Measurements from ENCODE around the gene PLRG1.
A peak's percentile ranks its signal among the peaks of the same experiment; 100 is the strongest.

The PLRG1 gene

GRCh38 chr4:154511548-154511947 lies 38.7 kb downstream of the PLRG1 start:
- Histone ChIP-seq H3F3A (ENCODE audit: insufficient read depth, low read length) (no peaks in the 10 kb centered on the region), H3K27ac (ENCODE audit: low read length) (no peak overlapping the region), H3K4me2 (ENCODE audit: low read depth, low read length) (no peak overlapping the region), H3K9me2 (replicated peaks; ENCODE audit: insufficient read depth, low read length) (no peaks in the 10 kb centered on the region), H4K20me1 (ENCODE audit: insufficient read depth, low read length) (no peaks in the 10 kb centered on the region), H3K4me1 (ENCODE audit: low read length) (no peaks in the 10 kb centered on the region), H3K4me3 (ENCODE audit: low read length) (no peak overlapping the region), H3K9ac (ENCODE audit: low read length) (no peak overlapping the region), H2AFZ (ENCODE audit: low read length) (no peak overlapping the region), H3K36me3 (replicated peaks; ENCODE audit: insufficient read depth, low read length) (no peaks in the 10 kb centered on the region), H3K79me2 (ENCODE audit: low read length) (no peaks in the 10 kb centered on the region), H3K27me3 (replicated peaks; ENCODE audit: insufficient read depth, low read length) (no peaks in the 10 kb centered on the region), H3K9me3 (replicated peaks; ENCODE audit: insufficient read depth, low read length) (no peaks in the 10 kb centered on the region)
- TF ChIP-seq EZH2 (optimal IDR thresholded peaks at IDR 0.05; ENCODE audit: low read depth, low read length), result no peak
- TF ChIP-seq CTCF (IDR thresholded peaks at IDR 0.05; ENCODE audit: low read length), result no peak
- no peak for TF ChIP-seq EZH2phosphoT487 (IDR thresholded peaks at IDR 0.05; ENCODE audit: low read length)
- no peak for DNase-seq

GRCh38 chr4:154507156-154507555 lies 43.0 kb downstream of the PLRG1 start:
- DNase-seq, result no peak
- no peaks in the 10 kb centered on the region for H3F3A ChIP-seq (ENCODE audit: insufficient read depth, low read length)
- no peak overlapping the region for H2AFZ ChIP-seq (ENCODE audit: low read length)
- no peaks in the 10 kb centered on the region for H3K4me1 ChIP-seq (ENCODE audit: low read length)
- no peaks in the 10 kb centered on the region for H3K27me3 ChIP-seq (replicated peaks; ENCODE audit: insufficient read depth, low read length)
- no peaks in the 10 kb centered on the region for H4K20me1 ChIP-seq (ENCODE audit: insufficient read depth, low read length)
- no peaks in the 10 kb centered on the region for H3K79me2 ChIP-seq (ENCODE audit: low read length)
- TF ChIP-seq EZH2phosphoT487 (IDR thresholded peaks at IDR 0.05; ENCODE audit: low read length), result no peak
- no peak for TF ChIP-seq CTCF (IDR thresholded peaks at IDR 0.05; ENCODE audit: low read length)
- TF ChIP-seq EZH2 (optimal IDR thresholded peaks at IDR 0.05; ENCODE audit: low read depth, low read length), result no peak
- no peaks in the 10 kb centered on the region for H3K36me3 ChIP-seq (replicated peaks; ENCODE audit: insufficient read depth, low read length)
- no peak overlapping the region for H3K27ac ChIP-seq (ENCODE audit: low read length)
- H3K9me2 ChIP-seq (replicated peaks; ENCODE audit: insufficient read depth, low read length), result no peaks in the 10 kb centered on the region
- no peak overlapping the region for H3K4me2 ChIP-seq (ENCODE audit: low read depth, low read length)
- no peaks in the 10 kb centered on the region for H3K9me3 ChIP-seq (replicated peaks; ENCODE audit: insufficient read depth, low read length)
- H3K9ac ChIP-seq (ENCODE audit: low read length), result no peak overlapping the region
- no peak overlapping the region for H3K4me3 ChIP-seq (ENCODE audit: low read length)

GRCh38 chr4:154506253-154506652 lies 43.9 kb downstream of the PLRG1 start:
- Histone ChIP-seq H3K27me3 (replicated peaks; ENCODE audit: insufficient read depth, low read length) (no peaks in the 10 kb centered on the region), H3K4me2 (ENCODE audit: low read depth, low read length) (no peak overlapping the region), H3K4me3 (ENCODE audit: low read length) (no peak overlapping the region), H3K9ac (ENCODE audit: low read length) (no peak overlapping the region), H3K9me2 (replicated peaks; ENCODE audit: insufficient read depth, low read length) (no peaks in the 10 kb centered on the region), H3K4me1 (ENCODE audit: low read length) (no peaks in the 10 kb centered on the region), H3K9me3 (replicated peaks; ENCODE audit: insufficient read depth, low read length) (no peaks in the 10 kb centered on the region), H2AFZ (ENCODE audit: low read length) (no peak overlapping the region), H4K20me1 (ENCODE audit: insufficient read depth, low read length) (no peaks in the 10 kb centered on the region), H3F3A (ENCODE audit: insufficient read depth, low read length) (no peaks in the 10 kb centered on the region), H3K79me2 (ENCODE audit: low read length) (no peaks in the 10 kb centered on the region), H3K36me3 (replicated peaks; ENCODE audit: insufficient read depth, low read length) (no peaks in the 10 kb centered on the region), H3K27ac (ENCODE audit: low read length) (no peak overlapping the region)
- peak; percentile 36 for DNase-seq
- TF ChIP-seq EZH2 (optimal IDR thresholded peaks at IDR 0.05; ENCODE audit: low read depth, low read length) (no peak), EZH2phosphoT487 (IDR thresholded peaks at IDR 0.05; ENCODE audit: low read length) (no peak), CTCF (IDR thresholded peaks at IDR 0.05; ENCODE audit: low read length) (peak; percentile 52)
